Measurements from ENCODE around the gene CHN2. TPM values are rescaled to one million over a fixed set of nuclear protein-coding genes. Genes with fewer than 3 reads are reported as not detected.

CHN2 gene
- polyA plus RNA-seq, 1 of the 3 experiments (the other 2 are of a cell fraction): 0.02 TPM

DNA sequence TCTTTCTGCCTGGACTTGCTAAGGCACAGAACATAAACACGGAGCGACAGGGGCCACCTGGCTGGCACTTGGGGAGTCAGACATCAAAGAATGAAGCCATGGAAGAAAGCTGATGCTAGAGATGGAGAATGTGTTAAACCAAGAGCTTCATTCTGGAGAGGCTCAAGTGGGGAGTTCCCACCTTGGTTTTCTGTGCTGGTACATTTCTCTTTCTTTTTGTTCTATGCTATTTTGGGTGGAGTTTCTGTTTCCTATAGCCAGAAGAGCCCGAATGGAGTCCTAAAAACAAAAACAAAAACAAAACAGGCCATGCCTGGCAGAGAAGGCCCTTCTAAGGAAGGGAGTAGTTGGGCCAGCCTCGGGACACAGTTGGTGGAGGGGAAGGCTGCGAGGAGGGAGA lies 220.6 kb downstream of the CHN2 start:
- Histone ChIP-seq H3K4me3 (ENCODE audit: low read depth in 2 of 2, low read length in 1 of 2) (no peak overlapping the region), H2AFZ (ENCODE audit: low read depth) (no peak overlapping the region), H3K79me2 (ENCODE audit: insufficient read depth) (no peaks in the 10 kb centered on the region), H3K9me2 (no peaks in the 10 kb centered on the region), H3K27ac (ENCODE audit: low read depth in 2 of 2, low read length in 1 of 2) (no peak overlapping the region), H3K9me3 (no peaks in the 10 kb centered on the region), H4K20me1 (ENCODE audit: insufficient read depth) (no peaks in the 10 kb centered on the region), H3K4me1 (ENCODE audit: control insufficient read depth in 1 of 2, insufficient read depth in 2 of 2, low read depth in 1 of 2, low read length in 1 of 2) (no peaks in the 10 kb centered on the region), H3K4me2 (no peak overlapping the region), H3K27me3 (ENCODE audit: insufficient read depth) (no peaks in the 10 kb centered on the region), H3K9ac (no peak overlapping the region), H3K36me3 (replicated peaks in 1 of 2; ENCODE audit: control insufficient read depth in 1 of 2, insufficient read depth in 2 of 2, low read length in 1 of 2) (no peaks in the 10 kb centered on the region), H3F3A (replicated peaks; ENCODE audit: insufficient read depth) (no peaks in the 10 kb centered on the region)
- TF ChIP-seq FOXJ3 (CRISPR knock-in tag; IDR thresholded peaks at IDR 0.05) (no peak), EP300 (IDR thresholded peaks at IDR 0.05; ENCODE audit: borderline replicate concordance in 1 of 2, low read depth in 1 of 2, low read length in 1 of 2) (no peak), CTCF (IDR thresholded peaks at IDR 0.05) (no peak), SMC3 (IDR thresholded peaks at IDR 0.05; ENCODE audit: low read depth, low read length) (no peak), ZBTB33 (IDR thresholded peaks at IDR 0.05; ENCODE audit: borderline replicate concordance, low read depth) (no peak), FOXM1 (IDR thresholded peaks at IDR 0.05; ENCODE audit: low read depth) (no peak), YY1 (IDR thresholded peaks at IDR 0.05; ENCODE audit: low read depth) (no peak), EZH2phosphoT487 (IDR thresholded peaks at IDR 0.05; ENCODE audit: borderline replicate concordance, low read depth) (no peak), RFX5 (IDR thresholded peaks at IDR 0.05; ENCODE audit: low read length) (no peak), MXI1 (IDR thresholded peaks at IDR 0.05; ENCODE audit: low read depth, low read length) (no peak), RXRA (IDR thresholded peaks at IDR 0.05; ENCODE audit: borderline replicate concordance, low read depth) (no peak)
- TF ChIP-seq, protein P1, sequence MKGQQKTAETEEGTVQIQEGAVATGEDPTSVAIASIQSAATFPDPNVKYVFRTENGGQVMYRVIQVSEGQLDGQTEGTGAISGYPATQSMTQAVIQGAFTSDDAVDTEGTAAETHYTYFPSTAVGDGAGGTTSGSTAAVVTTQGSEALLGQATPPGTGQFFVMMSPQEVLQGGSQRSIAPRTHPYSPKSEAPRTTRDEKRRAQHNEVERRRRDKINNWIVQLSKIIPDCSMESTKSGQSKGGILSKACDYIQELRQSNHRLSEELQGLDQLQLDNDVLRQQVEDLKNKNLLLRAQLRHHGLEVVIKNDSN (IDR thresholded peaks at IDR 0.05; ENCODE audit: borderline replicate concordance, low read depth): no peak
- TF ChIP-seq, protein P2, sequence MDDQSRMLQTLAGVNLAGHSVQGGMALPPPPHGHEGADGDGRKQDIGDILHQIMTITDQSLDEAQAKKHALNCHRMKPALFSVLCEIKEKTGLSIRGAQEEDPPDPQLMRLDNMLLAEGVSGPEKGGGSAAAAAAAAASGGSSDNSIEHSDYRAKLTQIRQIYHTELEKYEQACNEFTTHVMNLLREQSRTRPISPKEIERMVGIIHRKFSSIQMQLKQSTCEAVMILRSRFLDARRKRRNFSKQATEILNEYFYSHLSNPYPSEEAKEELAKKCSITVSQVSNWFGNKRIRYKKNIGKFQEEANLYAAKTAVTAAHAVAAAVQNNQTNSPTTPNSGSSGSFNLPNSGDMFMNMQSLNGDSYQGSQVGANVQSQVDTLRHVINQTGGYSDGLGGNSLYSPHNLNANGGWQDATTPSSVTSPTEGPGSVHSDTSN (IDR thresholded peaks at IDR 0.05): no peak
- TF ChIP-seq, protein P3, sequence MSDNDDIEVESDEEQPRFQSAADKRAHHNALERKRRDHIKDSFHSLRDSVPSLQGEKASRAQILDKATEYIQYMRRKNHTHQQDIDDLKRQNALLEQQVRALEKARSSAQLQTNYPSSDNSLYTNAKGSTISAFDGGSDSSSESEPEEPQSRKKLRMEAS (IDR thresholded peaks at IDR 0.05; ENCODE audit: low read depth): no peak
- TF ChIP-seq, protein P4, sequence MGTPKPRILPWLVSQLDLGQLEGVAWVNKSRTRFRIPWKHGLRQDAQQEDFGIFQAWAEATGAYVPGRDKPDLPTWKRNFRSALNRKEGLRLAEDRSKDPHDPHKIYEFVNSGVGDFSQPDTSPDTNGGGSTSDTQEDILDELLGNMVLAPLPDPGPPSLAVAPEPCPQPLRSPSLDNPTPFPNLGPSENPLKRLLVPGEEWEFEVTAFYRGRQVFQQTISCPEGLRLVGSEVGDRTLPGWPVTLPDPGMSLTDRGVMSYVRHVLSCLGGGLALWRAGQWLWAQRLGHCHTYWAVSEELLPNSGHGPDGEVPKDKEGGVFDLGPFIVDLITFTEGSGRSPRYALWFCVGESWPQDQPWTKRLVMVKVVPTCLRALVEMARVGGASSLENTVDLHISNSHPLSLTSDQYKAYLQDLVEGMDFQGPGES (IDR thresholded peaks at IDR 0.05; ENCODE audit: low read depth, low read length): no peak
- 47% methylated on average over 5 of the region's 5 CpGs for WGBS (ENCODE audit: low lambda C conversion rate)
- no peak for DNase-seq
- ChIA-PET CTCF (interaction anchor here (1.0 to 6.7 kb wide), 11 partner anchors 7 to 493 kb away, joined by 3 to 67 read pairs (median 5); no protein-coding TSS in a partner anchor), POLR2A (no interaction called here)
